Effector CD8-positive, alpha-beta T cell (primary cell): ENCODE results near the gene MIGA2.

Experiments used
- DNase-seq: peaks from one replicate; lab custom pipeline; 2025; lab: John Stamatoyannopoulos, UW

Gene MIGA2

GRCh38 chr9:129038109-129038852 lies 1.9 kb downstream of the MIGA2 start:
- no peak for DNase-seq

DNA sequence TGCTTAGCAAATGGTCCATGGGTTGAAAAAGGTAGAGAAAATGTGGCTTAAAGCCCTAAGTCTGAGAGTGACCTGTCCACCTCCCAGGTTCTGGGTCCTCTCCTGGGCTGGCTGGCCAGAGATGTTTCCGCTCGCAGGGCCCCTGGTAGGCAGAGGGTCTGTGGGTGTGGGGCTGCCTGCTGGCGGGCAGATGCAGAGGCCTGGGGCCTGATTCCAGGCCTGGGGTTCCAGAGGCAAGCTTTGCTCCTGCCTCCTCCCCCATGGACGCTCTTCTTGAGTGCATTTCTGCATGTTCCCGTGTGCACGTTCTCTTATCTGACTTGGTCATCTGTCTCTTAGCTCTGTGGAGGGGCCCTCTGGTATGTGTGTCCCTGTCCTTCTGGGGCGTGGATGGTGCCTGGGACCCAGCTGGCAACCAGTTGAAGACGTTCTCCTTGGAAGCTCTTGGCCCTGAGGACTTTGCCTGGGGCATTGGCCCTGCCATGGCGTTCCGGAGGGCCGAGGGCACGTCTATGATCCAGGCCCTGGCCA lies 3.8 kb downstream of the MIGA2 start:
- DNase-seq = no peak

- DNase-seq = no peak
Measured at GRCh38 chr9:129042016-129042415, 5.6 kb downstream of the MIGA2 start.

DNA sequence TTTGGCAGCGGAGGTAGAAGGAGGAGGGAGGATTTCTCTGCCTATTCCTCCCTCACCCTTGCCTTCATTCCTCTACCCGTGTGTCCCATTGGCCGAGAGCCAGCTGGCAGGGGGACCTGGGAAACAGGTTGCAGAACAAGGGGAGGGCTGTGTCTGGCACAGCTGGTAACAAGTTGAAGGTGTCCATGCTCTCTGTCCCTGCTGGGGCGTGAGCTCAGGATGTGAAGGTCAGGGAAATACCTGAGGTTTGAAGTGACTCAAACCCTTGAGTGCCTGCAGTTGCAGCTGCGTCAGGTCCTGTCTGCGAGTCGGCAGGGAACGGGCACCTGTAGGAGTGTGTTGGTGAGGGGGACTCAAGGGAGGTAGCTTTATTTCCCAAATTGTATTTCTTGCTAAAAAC lies 16.2 kb downstream of the MIGA2 start:
- DNase-seq = no peak

GRCh38 chr9:129053020-129053419 lies 16.6 kb downstream of the MIGA2 start:
- DNase-seq = no peak

DNA sequence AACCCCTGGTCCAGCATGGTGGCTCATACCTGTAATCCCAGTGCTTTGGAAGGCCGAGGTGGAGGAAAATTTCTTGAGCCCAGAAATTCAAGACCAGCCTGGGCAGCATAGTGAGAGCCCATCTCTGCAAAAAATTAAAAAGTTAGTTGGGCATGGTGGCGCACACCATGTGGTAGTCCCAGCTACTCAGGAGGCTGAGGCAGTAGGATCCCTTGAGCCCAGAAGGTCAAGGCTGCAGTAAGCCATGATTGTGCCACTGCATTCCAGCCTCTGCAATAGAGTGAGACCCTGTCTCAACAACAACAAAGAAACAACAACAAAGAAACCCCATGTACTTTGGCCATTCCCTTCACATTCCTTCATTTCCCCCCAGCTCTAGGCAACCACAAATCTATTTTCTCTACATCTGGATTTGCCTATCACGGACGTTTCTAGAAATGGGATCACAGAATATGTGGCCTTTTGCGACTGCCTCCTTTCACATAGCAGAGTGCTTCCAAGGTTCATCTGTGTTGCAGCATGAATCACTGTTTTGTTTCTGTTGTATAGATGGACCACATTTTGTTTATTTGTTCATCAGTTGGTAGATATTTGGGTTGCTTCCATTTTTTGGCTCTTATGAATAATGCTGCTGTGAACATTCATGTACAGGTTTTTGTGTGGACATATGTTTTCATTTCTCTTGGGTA lies 17.9 kb downstream of the MIGA2 start:
- no peak for DNase-seq

DNA sequence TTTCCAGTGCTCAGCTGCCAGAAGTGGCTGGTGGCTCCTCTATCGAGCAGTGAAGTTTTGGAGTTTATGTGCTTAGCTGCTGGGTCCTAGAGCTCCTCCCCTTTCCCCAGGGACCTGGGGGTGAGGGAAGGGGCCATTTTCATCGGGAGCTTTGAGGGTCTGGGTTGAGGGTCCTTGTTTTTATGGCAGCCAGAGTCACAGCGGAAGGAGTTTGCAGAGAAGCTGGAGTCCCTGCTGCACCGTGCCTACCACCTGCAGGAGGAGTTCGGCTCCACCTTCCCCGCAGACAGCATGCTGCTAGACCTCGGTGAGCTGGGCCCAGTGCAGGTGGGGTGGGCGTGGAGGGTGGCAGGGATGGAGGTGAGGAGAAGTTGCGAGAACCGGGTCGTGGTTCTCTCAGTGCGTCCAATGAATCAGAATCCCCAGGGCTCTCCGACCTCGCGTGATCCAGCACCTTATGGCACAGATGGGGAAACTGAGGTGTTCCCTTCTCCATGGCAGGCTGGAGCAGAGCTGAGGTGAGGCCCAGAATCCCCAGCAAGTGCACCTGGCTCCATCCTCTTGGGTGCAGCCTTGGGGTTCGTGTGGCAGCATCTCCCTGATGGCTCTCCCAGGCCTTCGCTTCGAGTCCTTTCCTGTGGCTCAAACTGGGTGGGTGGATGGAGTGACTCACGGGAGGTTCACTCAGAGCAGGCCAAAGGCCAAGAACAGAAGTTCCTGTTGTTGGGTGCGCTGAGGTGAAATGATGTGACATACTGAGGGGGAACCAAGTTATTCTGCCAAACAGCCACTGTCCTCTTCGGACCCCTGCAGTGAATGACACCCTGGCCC lies 22.8 kb downstream of the MIGA2 start:
- no peak for DNase-seq

- no peak for DNase-seq
Measured at GRCh38 chr9:129059796-129060785, 23.7 kb downstream of the MIGA2 start.

DNA sequence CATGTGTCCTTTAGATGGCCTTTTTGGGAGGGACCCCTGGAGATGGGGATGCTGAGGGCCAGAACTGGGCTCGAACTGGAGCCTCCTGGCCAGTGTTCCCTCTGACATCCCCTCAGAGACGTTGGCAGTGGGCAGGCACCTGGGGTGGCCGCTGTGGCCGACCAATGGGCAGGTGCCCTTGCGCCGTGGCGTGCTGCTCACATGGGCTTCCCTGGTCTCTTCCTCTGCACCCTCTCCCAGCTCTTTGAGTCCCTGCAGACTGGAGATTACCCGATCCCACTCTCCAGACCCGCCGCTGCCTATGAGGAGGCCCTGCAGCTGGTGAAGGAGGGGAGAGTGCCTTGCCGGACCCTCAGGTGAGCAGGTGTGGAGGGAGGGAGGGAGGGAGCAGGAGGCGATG lies 24.6 kb downstream of the MIGA2 start:
- no peak for DNase-seq

DNA sequence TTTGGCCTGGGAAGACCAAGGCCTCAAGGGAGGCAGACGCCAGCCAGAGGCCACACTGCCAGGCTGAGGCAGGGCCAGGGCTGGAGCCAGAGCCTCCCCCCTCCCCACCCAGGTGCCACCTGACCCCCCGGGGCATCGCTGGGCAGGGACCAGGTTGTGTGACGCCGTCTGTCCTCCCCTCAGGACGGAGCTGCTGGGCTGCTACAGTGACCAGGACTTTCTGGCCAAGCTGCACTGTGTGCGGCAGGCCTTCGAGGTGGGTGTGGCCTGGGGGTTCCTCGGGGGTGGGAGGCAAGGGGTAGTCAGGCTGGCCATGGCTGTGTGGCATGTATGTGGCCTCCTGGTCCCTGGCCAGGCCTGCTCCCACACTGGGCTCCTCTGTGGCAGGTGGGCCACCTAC lies 26.6 kb downstream of the MIGA2 start:
- no peak for DNase-seq

GRCh38 chr9:129064499-129064908 lies 28.1 kb downstream of the MIGA2 start:
- DNase-seq = no peak

GRCh38 chr9:129068110-129068509 lies 31.7 kb downstream of the MIGA2 start:
- no peak for DNase-seq

DNA sequence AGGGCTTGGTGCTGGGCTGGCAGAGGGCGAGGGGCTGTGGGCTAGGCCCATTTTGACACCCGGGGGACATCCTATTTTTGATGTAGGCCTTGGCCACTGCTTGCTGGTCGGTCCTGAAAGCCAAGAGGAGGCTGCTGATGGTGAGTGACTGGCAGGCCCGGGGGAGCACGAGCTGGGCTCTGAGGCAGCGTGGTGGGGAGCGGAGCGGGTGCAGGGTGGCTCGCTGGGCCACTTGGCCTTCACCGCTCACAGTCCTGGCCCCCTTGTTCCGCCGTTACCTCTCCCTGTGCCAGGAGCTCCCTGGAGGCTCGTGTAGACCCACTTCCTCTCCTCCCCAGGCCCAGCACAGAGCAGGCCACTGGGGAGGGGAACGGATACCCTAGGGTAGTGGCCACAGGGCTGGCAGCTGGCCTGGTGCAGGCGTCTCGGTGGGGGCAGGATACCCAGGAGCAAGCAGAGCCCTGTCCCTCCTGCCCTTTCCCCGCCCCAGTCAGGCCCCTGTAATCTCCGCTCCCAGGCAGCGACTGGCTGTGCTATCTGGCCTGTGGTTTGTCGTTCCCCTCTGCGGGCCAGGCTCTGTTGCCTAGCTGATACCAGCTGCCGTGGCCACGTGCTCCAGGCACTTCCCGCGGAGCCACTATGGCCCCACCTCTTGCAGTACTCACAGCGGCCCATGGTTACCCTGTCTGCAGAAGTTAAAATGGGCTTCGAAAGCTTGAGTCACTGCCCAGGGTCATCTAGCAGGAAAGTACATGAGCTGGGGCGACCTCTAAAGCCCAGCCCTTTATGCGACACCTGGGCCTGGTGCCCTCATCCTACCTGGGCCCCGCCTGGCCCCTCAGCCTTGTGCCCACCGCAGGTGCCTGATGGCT lies 32.8 kb downstream of the MIGA2 start:
- DNase-seq = peak; percentile 18

- no peak for DNase-seq
Measured at GRCh38 chr9:129069862-129070641, 33.6 kb downstream of the MIGA2 start.

GRCh38 chr9:129070696-129071525 lies 34.5 kb downstream of the MIGA2 start:
- no peak for DNase-seq

GRCh38 chr9:129071526-129072126 lies 35.2 kb downstream of the MIGA2 start:
- DNase-seq = no peak

GRCh38 chr9:129072171-129072570 lies 35.7 kb downstream of the MIGA2 start:
- DNase-seq = no peak

- no peak for DNase-seq
Measured at GRCh38 chr9:129073404-129073803, 37.0 kb downstream of the MIGA2 start.
